ENCODE measurements around the gene CEP126.
"Not testable (repeated sequence)": the region's sequence is repeated elsewhere in the genome, so short reads cannot be mapped to it uniquely, and the experiment has no call there.

CEP126 gene

DNA sequence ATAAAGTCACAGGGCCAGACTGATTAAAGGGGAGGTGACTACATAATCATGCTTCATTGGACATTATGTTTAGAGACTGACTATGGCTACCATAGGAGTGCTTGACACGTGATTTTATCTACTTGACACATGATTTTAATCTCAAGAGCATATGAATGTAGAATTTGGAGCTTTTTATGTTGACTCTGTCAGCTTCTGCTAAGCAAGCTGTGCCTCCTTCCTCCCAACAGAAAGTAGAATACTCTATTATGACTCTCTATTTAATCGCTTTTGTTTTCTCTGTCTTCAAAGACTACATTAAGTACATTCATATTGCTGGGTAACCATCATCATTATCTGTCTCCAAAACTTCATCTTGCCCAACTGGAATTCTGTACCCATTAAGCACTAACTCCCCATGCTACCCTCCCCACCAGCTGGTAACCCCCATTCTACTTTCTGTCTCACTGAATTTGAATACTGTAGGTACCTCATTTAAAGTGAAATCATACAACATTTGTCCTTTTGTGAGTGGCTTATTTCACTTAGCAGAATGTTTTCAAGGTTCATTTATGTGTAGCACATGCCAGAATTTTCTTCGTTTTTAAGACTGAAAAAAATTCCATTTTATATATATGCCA lies 26.2 kb downstream of the CEP126 start:
- no peak for FAIRE-seq

DNA sequence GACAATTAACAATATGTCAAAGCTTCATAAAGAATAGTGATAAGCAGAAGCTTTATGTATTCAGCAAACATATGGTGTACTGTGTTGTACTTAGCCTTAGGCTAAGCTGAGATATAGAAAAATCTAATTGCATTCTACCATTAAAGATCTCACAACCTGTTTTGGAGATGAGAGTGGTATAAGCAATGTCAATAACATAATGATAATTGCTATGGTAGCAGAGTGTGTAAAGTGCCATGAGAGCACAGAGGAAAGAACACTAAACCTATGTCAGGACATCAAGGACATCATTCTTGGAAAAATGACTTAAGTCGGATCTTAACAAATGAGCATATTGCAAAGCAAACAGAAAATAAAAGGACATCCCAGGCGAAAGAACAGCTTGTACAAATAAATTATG lies 30.1 kb downstream of the CEP126 start:
- FAIRE-seq: no peak

DNA sequence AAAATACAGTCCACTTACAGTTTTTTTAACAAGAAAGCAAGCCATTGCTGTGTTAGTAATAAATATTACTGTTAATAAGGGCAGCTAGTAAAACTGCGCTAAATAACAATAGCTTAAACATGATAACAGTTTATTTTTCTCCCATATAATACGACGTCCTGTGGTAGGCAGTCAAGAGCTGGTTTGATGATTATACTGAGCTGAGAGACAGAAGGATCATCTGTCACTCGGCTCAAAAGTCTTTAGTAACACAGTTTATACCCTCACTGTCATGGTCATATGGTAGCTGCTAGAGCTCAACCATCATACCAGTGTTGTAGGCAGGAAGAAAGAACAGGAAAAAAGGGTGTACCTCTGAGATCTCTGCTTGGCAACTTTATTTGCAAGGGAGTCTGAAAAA lies 30.6 kb downstream of the CEP126 start:
- no peak for FAIRE-seq

DNA sequence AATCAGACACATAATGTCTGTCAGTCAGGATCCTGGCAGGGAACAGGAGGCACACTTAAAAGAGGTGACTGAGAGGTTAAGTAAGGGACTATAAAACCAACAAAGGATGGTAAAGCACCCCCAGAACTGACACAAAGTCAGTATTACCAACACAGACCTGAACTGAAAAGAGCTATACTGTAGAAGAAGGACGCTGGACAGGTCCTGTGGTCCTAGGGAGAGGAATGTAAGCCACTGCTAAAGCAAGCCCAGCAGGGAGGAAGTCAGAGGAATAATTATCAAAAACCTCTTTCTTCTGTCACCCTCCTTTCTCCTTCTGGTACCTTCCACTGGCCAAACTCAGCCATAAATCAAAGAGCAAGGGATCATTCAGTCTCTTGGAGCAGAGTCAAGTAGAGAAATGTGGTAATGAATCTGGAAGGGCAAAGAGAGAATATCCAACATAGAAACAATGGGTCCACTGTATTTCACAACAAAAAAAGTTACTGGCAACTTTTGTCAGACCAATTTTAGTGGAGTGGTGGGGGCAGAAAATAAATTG lies 34.9 kb downstream of the CEP126 start:
- no peak for FAIRE-seq

DNA sequence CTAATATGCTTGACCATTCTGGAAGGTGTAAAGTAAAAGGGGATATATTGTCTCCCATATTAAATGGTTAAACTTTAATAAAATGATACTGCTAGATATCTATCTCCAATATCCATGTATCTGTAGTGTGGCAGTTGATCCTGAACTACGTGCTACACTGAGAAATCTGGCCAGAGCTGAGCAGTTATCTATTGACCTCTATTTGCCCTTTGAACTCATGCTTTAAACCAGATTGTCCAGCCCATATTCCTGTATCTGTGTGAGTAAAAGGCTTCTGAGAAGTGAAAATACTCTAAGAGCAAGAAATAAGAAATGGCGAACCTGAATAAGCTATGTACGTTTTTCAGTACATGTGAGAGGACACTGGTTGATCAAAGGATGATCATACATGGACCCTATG lies 40.5 kb downstream of the CEP126 start:
- FAIRE-seq: no peak

DNA sequence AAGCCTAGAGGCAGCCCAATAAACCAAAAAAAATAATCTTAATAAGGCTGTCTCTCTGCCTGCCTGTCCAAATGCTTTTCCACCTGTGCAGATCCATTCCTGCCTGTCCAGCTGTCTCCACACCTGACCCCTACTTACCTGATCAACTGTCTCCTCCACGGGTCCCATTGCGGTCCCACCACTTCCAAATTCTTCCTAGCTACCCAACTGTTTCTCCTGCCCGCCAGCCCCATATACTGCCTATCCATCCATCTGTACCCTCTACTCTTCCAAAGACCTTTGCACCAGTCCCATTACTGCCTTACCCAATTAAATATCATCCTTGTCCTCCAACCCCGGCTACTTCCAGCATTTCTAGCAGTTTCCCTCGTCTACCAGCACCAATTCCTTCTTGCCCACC lies 40.9 kb downstream of the CEP126 start:
- FAIRE-seq: no peak

DNA sequence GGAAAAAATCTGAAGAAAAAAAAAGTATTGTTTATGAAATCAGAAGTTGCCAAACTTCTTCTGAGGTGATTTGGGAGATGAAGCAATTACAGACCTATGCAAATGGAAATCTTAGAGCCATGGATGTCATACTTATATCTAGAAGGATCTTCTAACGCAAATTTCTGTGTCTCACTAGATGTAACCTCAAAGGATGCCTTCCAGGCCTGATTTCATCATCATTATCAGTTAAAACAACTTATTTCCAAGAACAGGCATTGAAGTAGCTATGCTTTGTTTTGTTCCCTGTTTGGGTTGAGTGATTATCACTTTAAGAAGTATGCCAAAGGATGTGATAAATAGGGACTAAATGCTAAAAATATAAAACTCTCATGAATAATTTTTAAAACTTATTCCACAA lies 45.4 kb downstream of the CEP126 start:
- FAIRE-seq: no peak

DNA sequence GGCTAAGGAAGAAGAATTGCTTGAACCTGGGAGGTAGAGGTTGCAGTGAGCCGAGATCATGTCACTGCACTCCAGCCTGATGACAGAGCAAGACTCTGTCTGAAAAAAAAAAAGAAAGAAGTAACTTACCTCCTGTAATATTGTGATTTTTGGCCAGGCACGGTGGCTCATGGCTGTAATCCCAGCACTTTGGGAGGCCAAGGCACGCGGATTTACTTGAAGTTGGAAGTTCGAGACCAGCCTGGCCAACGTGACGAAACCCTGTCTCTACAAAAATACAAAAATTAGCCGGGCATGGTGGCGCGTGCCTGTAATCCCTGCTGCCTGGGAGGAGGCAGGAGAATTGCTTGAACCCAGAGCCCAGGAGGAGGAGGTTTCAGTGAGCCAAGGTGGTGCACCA lies 49.4 kb downstream of the CEP126 start:
- not testable (repeated sequence) for FAIRE-seq

DNA sequence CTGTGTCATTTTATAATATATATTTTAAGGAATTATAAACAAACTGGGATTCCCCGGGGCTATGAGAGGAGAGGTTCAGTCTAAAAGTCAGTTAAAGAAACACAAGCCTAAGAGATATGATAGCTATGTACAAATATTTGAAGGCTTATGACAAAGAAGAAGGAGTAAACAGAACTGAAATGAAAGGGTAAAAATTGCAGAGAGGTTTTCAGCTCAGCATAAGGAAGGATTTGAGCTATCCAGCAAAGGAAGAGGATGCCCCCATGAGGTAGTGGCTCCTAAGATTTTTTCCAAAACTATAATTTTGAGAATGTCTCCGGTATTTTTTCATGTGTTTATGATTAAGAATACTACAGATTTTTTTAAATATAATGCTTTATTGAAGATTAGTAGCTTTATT lies 59.4 kb downstream of the CEP126 start:
- FAIRE-seq: peak; percentile 12

DNA sequence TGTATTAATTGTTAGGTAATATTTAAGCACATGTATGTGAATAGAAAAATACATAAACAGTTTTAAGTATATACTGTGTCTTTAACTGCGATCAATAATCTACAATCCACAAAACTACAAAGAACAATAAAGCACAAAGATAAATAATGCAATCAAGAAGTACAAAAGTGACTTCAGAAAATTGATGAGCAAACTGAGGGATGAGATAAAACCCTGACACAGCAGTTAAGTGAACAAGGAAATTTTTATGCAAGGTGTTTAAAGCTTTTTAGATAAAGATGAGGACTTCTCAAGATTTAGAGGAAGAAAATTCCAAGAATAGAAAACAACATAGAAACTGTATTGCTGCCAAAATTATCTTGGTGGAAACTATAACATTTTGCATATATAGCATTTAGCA lies 60.0 kb downstream of the CEP126 start:
- FAIRE-seq: no peak

DNA sequence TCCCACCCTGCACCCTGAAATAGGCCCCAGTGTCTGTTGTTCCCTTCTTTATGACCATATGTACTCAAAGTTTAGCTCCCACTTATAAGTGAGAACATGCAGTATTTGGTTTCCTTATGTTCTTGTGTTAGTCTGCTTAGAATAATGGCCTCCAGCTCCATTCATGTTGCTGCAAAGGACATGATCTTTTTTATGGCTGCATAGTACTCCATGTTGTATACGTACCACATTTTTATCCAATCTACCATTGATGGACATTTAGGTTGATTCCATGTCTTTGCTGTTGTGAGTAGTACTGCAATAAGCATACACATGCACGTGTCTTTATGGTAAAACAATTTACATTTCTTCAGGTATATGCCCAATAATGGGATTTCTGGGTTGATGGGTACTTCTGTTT lies 60.9 kb downstream of the CEP126 start:
- FAIRE-seq: no peak

DNA sequence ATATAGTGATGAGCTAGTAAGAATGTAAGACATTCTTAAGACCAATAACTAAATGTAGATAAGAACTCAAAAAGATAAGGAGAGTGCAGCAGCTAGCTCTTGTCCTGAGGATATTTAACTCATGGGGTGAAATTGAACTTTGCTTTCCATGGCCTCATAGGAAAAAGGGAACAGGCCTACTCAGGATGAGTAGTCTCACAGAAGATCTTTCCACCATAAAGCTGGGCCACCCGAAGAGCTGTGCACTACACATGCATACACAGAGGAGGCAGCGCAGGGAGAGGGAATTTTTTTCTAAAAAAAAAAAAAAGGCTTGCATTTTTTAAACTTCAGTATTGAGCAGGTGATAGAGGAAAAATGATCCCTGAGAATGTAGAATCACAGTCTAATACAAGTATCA lies 72.6 kb downstream of the CEP126 start:
- FAIRE-seq: no peak

DNA sequence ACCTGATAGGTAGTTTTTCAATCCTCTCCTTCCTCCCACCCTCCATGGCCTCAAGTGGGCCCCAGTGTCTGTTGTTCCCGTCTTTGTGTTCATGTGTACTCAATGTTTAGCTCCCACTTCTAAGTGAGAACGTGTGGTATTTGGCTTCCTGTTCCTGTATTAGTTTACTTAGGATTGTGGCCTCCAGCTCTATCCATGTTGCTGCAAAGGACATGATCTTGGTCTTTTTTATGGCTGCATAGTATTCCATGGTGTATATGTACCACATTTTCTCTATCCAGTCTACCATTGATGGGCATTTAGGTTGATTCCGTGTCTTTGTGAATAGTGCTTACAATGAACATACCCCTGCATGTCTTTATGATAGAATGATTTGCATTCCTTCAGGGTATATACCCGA lies 78.4 kb downstream of the CEP126 start:
- FAIRE-seq: no peak

DNA sequence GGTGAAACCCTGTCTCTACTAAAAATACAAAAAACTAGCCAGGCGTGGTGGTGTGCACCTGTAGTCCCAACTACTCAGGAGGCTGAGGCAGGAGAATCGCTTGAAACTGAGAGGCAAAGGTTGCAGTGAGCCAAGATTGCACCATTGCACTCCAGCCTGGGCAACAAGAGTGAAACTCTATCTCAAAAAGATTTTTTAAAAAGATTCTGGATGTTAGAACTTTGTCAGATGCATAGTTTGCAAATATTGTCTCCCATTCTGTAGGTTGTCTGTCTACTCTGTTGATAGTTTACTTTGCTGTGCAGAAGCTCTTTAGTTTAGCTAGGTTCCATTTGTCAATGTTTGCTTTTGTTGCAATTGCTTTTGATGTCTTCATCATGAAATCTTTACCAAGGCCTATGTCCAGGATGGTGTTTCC lies 79.3 kb downstream of the CEP126 start:
- not testable (repeated sequence) for FAIRE-seq

DNA sequence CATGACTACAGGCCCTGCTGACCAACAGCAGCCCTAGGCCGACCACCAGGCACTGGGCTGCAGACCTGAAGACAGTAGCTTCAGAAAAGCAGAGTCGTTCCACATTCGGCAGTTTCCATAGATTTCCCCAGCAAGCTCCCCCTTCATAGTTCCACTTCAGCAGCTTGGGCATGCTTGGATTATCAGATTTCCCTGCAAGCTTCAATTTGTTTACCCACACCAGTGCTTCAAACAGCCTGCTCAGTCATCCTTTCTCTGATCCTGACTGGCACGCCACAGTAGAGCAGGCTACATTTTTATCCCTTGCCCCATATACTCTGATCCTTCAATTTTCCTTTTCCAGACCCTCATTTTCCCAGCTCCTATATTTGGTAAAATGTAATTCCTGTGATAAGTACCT lies 81.3 kb downstream of the CEP126 start:
- no peak for FAIRE-seq

DNA sequence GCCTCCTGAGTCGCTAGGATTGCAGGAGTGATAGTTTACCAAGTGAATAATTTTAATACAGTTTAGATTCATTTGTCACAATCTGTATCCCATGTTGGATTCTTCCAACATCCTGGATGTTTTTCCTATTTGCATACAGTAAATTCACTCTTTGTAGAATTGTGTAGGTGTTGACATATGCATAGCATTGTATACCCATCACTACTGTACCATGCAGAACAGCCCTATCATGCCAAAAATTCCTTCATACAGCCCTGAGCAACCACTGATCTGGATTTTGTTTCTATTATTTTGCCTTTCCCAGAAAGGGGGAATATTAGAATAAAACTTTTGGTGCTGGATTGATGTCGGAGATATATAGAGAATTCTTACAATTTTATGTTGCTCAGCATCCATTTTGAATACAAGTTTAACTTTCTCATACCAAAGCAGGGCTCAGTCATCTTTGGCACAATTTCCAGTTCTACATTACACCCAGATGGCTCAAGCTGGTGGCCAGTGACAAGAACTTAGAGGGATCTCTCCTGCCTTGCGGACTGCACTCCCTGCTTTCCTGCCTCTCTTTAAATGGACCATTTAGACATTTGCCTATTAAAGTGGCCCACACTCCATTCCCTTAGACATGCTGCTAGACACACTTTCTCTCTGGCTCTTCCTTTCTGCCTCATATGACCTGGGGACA lies 87.0 kb downstream of the CEP126 start:
- FAIRE-seq: no peak

DNA sequence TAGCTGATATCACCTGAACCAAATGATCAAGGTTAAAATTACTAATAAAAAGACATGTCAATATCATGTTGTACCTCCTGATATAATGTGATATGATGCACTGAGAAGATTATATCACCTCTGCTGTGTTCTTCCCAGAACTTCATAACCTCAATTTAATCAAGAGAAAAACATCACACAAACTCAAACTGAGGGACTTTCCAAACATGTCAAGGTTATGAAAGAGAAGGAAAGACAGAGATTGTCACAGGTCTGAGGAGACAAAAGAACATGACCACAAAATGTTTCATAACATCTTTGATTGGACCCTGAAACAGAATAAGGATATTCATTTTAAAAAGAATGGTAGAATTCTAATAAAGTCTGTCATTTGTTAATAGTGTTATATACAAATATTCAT lies 89.4 kb downstream of the CEP126 start:
- FAIRE-seq: no peak

DNA sequence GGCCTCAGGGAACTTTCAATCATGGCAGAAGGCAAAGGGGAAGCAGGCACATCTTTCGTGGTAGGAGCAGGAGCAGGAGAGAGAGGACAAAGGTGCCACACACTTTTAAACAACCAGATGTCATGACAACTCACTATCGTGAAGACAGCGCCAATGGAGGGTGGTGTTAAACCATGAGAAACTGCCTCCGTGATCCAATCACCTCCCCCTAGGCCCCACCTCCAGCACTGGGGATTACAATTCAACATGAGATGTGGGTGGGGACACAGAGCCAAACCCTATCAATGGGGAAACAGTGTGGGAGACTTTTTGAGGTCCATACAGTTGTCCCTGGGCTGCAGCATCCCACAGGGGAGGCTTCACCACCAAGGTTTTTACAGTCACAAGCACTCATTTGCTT lies 90.5 kb downstream of the CEP126 start:
- no peak for FAIRE-seq

DNA sequence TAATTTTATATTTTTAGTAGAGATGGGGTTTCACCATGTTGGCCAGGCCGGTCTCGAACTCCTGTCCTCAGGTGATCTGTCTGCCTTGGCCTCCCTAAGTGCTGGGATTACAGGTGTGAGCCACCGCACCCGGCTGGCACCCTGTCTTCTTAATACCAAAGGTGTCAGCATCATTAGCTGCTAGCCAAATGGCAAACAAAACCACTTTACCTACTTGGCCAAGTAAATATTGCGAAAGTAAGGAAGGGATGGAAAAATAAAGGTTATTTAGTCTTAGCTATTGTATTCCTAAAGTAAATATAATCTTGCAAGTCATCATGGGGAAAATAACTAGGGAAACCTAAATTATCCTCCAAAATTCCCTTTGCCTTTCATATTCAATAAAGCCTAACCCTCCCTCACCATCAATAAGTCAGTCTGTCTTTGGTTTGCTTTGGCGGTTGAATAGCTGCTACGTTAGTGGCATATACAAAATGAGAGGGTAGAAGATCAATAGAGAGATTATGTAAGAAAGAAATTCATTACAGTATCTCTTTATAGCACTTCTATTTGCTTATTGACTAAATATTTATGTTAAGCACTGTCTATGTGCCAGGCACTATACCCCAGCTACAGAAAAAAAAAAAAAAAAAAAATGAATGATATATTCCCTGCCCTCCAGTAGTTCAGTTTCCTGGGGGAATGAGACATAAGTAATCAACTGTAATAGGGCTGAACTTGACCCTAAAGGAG lies 92.2 kb downstream of the CEP126 start:
- FAIRE-seq: no peak

DNA sequence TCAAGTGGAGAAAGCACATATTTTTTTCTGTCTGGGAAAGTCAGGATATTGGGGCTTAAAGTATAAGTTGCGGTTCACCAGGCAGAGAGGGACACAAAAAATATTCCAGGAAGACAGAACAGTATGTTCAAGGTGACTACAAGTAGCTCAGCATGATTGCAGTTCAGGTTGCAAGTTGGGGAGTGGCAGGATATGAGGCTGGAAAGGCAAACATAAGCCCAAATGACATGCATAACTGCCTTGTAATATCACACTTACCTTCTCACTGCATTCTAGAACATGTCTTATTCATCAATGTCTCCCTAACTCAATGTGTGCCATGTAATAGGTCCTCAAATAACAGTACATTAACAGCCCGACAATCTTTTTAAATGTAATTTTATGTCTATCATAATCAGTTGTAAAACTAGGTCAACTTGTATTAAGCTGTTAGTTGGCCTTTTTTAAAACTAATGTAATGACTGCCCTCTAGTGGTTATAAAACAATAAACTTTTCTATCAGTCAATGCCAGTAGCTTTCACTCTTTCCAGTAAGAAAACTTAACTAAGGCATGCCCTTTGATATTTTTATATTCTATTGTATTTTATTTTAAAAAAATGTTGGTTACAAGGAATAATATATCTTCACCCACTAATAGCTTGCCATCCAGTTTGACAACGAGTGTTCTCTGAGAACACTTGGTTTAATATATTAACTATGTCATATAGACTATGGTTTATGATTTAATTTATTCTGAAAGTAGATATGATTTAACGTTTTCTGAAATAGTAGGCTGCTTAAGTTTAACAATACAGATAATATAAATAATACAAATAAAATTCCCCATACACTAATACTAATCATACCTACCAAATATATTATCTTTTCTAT lies 93.0 kb downstream of the CEP126 start:
- peak; percentile 96 for FAIRE-seq

DNA sequence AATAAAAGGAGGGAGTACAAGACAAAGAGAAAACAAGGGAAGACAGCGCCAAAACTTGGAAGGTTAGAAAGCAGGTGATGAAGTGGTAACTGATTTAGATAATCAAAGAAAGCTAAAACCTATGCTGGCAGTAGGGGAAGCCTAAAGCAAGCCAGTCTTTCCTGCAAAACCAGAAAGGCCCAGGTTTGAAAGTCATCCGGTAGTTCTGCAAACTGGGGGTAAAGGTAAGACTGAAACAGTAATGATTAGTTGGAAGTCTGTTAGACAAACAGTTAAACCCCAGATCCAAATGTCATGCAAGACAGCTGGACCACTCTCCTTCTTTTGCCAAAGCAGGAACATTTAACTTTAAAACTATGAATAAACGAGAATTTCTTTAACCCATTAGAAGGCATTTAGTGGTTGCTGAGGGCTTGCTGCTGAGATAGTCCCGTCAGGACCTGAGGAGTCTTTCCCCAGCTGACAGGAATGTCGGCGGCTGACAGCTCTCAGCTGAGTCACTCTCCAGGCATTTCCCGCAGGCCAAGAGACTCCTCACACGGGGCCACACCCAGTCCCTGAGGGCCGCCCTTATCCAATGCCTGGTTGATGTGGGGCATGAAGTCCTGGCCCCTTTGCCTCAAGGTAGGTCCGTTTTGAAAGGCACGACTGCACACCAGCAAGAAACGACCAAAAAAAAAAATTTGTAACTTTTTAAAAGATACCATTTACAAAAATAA lies 96.1 kb downstream of the CEP126 start:
- FAIRE-seq: no peak

DNA sequence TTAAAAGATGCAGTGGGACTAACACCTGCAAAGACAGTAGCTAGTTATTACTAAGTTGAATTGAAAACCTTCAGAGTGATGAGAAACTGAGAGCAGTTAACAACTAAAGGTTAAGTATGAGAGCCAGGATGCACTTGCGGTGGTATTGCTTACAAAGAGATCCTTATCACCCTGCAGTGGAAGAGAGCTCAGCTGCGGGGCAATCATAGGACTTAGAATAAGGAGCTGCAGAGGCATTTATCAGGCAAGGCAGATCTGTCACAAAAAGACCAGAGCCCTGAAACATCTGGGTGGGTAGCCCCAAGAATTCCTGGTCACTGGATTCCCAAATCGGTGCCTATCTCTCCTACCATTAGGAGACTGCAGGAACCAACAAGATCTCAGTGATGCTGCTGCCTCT lies 98.1 kb downstream of the CEP126 start:
- FAIRE-seq: no peak
